A549 (cell line): Measurements from ENCODE around the gene RPL13. TPM values are rescaled to one million over a fixed set of nuclear protein-coding genes. Genes with fewer than 3 reads are reported as not detected.

Experiments used
- ATAC-seq, 2 experiments: fragments of 200-7000 bp in 1 of 2; fragments of >200 bp in 1 of 2; cut with Nextera tagmentation in 1 of 2; cut with Tn5 transposase in 1 of 2; 3 replicates each; pipeline versions ENCODE4 v1.8.0 to v1.9.1; 2018 to 2020; ENCODE audit warnings: mild to moderate bottlenecking in 1 of 2, moderate library complexity in 1 of 2
- CTCF ChIA-PET: fragments of 300-600 bp; sonication (Branson Sonifier 250); formaldehyde crosslinking; extraction: SDS; loops from one replicate; lab custom pipeline; 2021; ENCODE audit warnings: antibody characterized with exemption, inconsistent platforms; lab: Yijun Ruan, JAX
- POLR2A ChIA-PET: fragments of 350-600 bp; formaldehyde crosslinking; extraction: SDS; loops from one replicate; lab custom pipeline; 2021; ENCODE audit warnings: antibody characterized with exemption, inconsistent platforms; lab: Yijun Ruan, JAX
- DNase-seq, 2 experiments: peaks; one replicate each; pipeline versions ENCODE4 v3.0.0 to v3.0.0-alpha.2; 2011 to 2016; ENCODE audit warnings: low read depth in 1 of 2, low spot score in 1 of 2
- FAIRE-seq: peaks from 2 replicates; lab custom pipeline; 2011; peaks lifted over from hg19 to GRCh38; lab: Jason Lieb, UNC
- H3K27ac ChIP-seq, 2 experiments: fragments of >200 bp; sonication (Bioruptor Twin); formaldehyde crosslinking; 3 replicates each; pipeline ENCODE4 v1.5.1; 2016 to 2017
- H3K4me1 ChIP-seq: fragments of >200 bp; sonication (Bioruptor Twin); formaldehyde crosslinking; 3 replicates; pipeline ENCODE4 v1.6.1; 2016
- H3K4me2 ChIP-seq: fragments of >200 bp; sonication (Bioruptor Twin); formaldehyde crosslinking; 3 replicates; pipeline ENCODE4 v1.6.1; 2016
- H3K4me3 ChIP-seq: fragments of >200 bp; sonication (Bioruptor Twin); formaldehyde crosslinking; 3 replicates; pipeline ENCODE4 v1.5.1; 2016
- H3K9me3 ChIP-seq: fragments of >200 bp; sonication (Bioruptor Twin); formaldehyde crosslinking; 3 replicates; pipeline ENCODE4 v1.6.1; 2016
- BHLHE40 ChIP-seq: IDR thresholded peaks from 2 replicates; pipeline ENCODE4 v1.6.1; 2012; ENCODE audit warnings: low read depth, low read length, inconsistent platforms
- CBX8 ChIP-seq: fragments of 200-600 bp; sonication (generic); IDR thresholded peaks from 2 replicates; pipeline ENCODE4 v1.6.1; 2016
- CHD2 ChIP-seq: fragments of 150-350 bp; IDR thresholded peaks from 2 replicates; pipeline ENCODE4 v1.6.1; 2014; ENCODE audit warnings: low read length; ENCODE audit not compliant: partially characterized antibody
- EHF ChIP-seq: fragments of 250-450 bp; sonication (Bioruptor Pico); IDR thresholded peaks from 2 replicates; pipeline ENCODE4 v1.5.0; 2020; ENCODE audit warnings: mild to moderate bottlenecking
- EP300 ChIP-seq, 2 experiments: fragments of >200 bp; sonication (Bioruptor Twin); formaldehyde crosslinking; IDR thresholded peaks; 2 replicates in 1 of 2; 3 replicates in 1 of 2; pipeline ENCODE4 v1.6.1; 2016 to 2017
- ESRRA ChIP-seq: fragments of 150-350 bp; IDR thresholded peaks from 2 replicates; pipeline ENCODE4 v1.6.1; 2014; ENCODE audit warnings: mild to moderate bottlenecking, low read length, borderline replicate concordance
- FOSB ChIP-seq: fragments of 250-450 bp; sonication (Bioruptor Pico); IDR thresholded peaks from 2 replicates; pipeline ENCODE4 v1.5.0; 2020; ENCODE audit warnings: mild to moderate bottlenecking, moderate library complexity
- FOSL2 ChIP-seq, 2 experiments: fragments of 450-650 bp in 1 of 2; fragments of >200 bp in 1 of 2; sonication (Bioruptor Twin) in 1 of 2; formaldehyde crosslinking; IDR thresholded peaks; 2 replicates each; pipeline versions ENCODE4 v1.5.0 to v1.6.1; 2016 to 2020; ENCODE audit warnings: mild to moderate bottlenecking in 1 of 2, moderate library complexity in 1 of 2
- HDAC2 ChIP-seq: fragments of 200-600 bp; sonication (generic); IDR thresholded peaks from 2 replicates; pipeline ENCODE4 v1.6.1; 2016
- HES2 ChIP-seq: fragments of >200 bp; sonication (Bioruptor Twin); formaldehyde crosslinking; IDR thresholded peaks from 2 replicates; pipeline ENCODE4 v1.6.1; 2016
- HOXA7 ChIP-seq: fragments of 250-450 bp; sonication (Bioruptor Pico); IDR thresholded peaks from 2 replicates; pipeline ENCODE4 v1.5.0; 2020; ENCODE audit warnings: mild to moderate bottlenecking, moderate library complexity
- MAZ ChIP-seq: fragments of 150-350 bp; IDR thresholded peaks from 2 replicates; pipeline ENCODE4 v1.6.1; 2014; ENCODE audit warnings: antibody characterized with exemption, low read depth, low read length, borderline replicate concordance
- NFE2L2 ChIP-seq: fragments of 150-350 bp; conservative IDR thresholded peaks from 2 replicates; pipeline ENCODE4 v1.6.1; 2014; ENCODE audit warnings: low read length
- PHF8 ChIP-seq: fragments of 200-600 bp; sonication (generic); IDR thresholded peaks from 2 replicates; pipeline ENCODE4 v1.6.1; 2016; ENCODE audit warnings: low read depth, mild to moderate bottlenecking, antibody characterized with exemption, moderate library complexity, borderline replicate concordance
- POLR2A ChIP-seq: IDR thresholded peaks from 2 replicates; pipeline ENCODE4 v1.6.1; 2012; ENCODE audit warnings: mild to moderate bottlenecking, low read length
- RCOR1 ChIP-seq: fragments of 150-350 bp; IDR thresholded peaks from 2 replicates; pipeline ENCODE4 v1.6.1; 2014; ENCODE audit warnings: antibody characterized with exemption, low read length, low read depth
- RNF2 ChIP-seq: fragments of 200-600 bp; sonication (generic); IDR thresholded peaks from 2 replicates; pipeline ENCODE4 v1.6.1; 2016; ENCODE audit warnings: low read depth, mild to moderate bottlenecking, antibody characterized with exemption, moderate library complexity, borderline replicate concordance
- SREBF2 ChIP-seq: fragments of 450-650 bp; IDR thresholded peaks from 2 replicates; pipeline ENCODE4 v1.6.1; 2014; ENCODE audit warnings: mild to moderate bottlenecking, moderate library complexity
- ZC3H11A ChIP-seq: fragments of 450-650 bp; IDR thresholded peaks from 2 replicates; pipeline ENCODE4 v1.6.1; 2014; ENCODE audit warnings: antibody characterized with exemption, mild to moderate bottlenecking
- ZFP36 ChIP-seq: fragments of 450-650 bp; IDR thresholded peaks from 2 replicates; pipeline ENCODE4 v1.6.1; 2014; ENCODE audit warnings: borderline replicate concordance; ENCODE audit not compliant: partially characterized antibody
- WGBS: methylation state at CpG from one replicate; pipeline ENCODE4 v1.1.6; 2017; ENCODE audit errors: missing lambda C conversion rate; 5-methylcytosine and 5-hydroxymethylcytosine counted together
- polyA plus RNA-seq, 4 experiments: library from polyadenylated mRNA; depleted of rRNA in 3 of 4; stranded (reverse); fragments of >200 nt; fragmentation: RNase III in 1 of 4; extraction: RNeasy Plus Mini Kit Qiagen cat#74134 plus additional on column Dnase treatment in 1 of 4; gene quantifications; 2 replicates in 3 of 4; 3 replicates in 1 of 4; pipeline ENCODE4 v1.2.3, GENCODE V29; 2011 to 2017
- TF ChIP-seq, protein P1 (sequence below): fragments of 250-450 bp; sonication (Bioruptor Pico); IDR thresholded peaks from 2 replicates; pipeline ENCODE4 v1.5.0; 2021; ENCODE audit warnings: mild to moderate bottlenecking, moderate library complexity, borderline replicate concordance
- TF ChIP-seq, protein P2 (sequence below): IDR thresholded peaks from 2 replicates; pipeline ENCODE4 v1.6.1; 2012; ENCODE audit warnings: low read depth, borderline replicate concordance
- TF ChIP-seq, protein P3 (sequence below): fragments of >200 bp; sonication (Bioruptor Twin); formaldehyde crosslinking; IDR thresholded peaks from 3 replicates; pipeline ENCODE4 v1.5.1; 2016

RPL13 gene
- polyA plus RNA-seq, 2 of the 4 experiments (the other 2 are of a cell fraction) = 2,911 to 3,044 TPM

DNA sequence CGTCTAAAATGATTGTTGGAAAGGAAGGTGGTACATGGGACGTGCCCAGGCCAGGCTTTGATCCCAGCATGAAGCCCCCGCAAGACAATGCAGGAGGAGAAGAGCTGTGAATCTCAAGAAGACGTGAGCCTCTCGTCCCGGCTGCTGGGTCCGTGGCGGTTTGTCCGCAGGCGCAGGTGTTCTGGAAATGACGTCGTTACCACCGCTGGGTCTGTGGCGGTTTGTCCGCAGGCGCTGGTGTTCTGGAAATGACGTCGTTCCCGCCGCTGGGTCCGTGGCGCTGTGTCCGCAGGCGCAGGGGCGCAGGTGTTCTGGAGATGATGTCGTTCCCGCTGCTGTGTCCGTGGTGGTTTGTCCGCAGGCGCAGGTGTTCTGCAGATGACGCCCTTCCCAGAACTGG is 38.2 kb upstream of the RPL13 start:
- WGBS = 95% methylated on average over 31 of the region's 31 CpGs
- no peak for ATAC-seq
- CTCF ChIA-PET = no interaction called here
- Histone ChIP-seq H3K4me3 (no peak overlapping the region), H3K9me3 (no peaks in the 10 kb centered on the region), H3K27ac (no peak overlapping the region), H3K4me1 (no peaks in the 10 kb centered on the region), H3K4me2 (no peak overlapping the region)
- TF ChIP-seq SREBF2 = no peak
- TF ChIP-seq FOSB (CRISPR knock-in tag) = no peak
- no peak for TF ChIP-seq ESRRA
- TF ChIP-seq, protein P1, sequence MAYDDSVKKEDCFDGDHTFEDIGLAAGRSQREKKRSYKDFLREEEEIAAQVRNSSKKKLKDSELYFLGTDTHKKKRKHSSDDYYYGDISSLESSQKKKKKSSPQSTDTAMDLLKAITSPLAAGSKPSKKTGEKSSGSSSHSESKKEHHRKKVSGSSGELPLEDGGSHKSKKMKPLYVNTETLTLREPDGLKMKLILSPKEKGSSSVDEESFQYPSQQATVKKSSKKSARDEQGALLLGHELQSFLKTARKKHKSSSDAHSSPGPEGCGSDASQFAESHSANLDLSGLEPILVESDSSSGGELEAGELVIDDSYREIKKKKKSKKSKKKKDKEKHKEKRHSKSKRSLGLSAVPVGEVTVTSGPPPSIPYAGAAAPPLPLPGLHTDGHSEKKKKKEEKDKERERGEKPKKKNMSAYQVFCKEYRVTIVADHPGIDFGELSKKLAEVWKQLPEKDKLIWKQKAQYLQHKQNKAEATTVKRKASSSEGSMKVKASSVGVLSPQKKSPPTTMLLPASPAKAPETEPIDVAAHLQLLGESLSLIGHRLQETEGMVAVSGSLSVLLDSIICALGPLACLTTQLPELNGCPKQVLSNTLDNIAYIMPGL = no peak
- no peak for FAIRE-seq
- POLR2A ChIA-PET = no interaction called here
- no peak for DNase-seq

GRCh38 chr16:89523680-89524344 is 36.7 kb upstream of the RPL13 start:
- Histone ChIP-seq H3K27ac (no peak overlapping the region), H3K4me1 (no peaks in the 10 kb centered on the region), H3K4me3 (no peak overlapping the region), H3K4me2 (no peak overlapping the region), H3K9me3 (no peaks in the 10 kb centered on the region)
- POLR2A ChIA-PET = no interaction called here
- FAIRE-seq = no peak
- no peak for ATAC-seq
- TF ChIP-seq, protein P2, sequence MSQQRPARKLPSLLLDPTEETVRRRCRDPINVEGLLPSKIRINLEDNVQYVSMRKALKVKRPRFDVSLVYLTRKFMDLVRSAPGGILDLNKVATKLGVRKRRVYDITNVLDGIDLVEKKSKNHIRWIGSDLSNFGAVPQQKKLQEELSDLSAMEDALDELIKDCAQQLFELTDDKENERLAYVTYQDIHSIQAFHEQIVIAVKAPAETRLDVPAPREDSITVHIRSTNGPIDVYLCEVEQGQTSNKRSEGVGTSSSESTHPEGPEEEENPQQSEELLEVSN = no peak
- DNase-seq = no peak
- WGBS = 93% methylated on average over 32 of the region's 32 CpGs
- CTCF ChIA-PET = no interaction called here

DNA sequence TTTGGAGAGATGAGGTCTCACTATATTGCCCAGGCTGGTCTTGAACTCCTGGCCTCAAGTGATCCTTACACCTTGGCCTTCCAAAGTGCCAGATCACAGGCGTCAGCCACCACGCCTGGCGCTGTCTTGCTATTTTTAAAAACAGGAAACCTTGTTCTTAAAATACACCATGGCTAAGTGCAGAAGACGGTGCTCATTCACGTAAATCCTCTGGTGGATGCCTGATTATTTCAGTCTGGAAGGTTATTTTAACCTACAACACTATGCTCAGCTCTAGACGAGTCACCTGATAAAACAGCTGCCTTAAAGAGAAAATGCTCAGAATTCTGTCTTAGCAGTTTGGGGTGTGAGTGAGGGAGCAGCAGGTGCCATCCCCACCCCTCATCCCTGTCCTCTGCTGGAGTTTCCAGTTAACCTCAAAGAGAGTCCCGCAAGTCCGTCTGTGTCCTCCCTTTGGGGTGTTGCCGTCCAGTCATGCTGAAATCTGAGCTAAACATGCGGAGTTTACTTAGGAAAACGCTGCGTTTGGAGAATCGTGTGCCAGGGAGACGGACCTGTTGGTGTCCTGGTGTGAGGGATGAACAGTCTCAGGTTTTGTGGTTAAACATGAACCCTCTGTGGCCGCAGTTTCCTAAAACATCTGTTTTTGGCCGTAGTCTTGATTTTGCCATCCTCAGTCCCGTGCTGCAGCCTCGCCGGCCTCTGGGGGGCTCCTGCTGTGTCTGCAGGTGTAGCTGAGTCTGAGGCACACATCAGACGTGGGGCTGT is 35.2 kb upstream of the RPL13 start:
- ATAC-seq (no peak), FAIRE-seq (no peak), DNase-seq (no peak)
- Histone ChIP-seq H3K9me3 (no peaks in the 10 kb centered on the region), H3K27ac (no peak overlapping the region), H3K4me2 (no peak overlapping the region), H3K4me1 (no peaks in the 10 kb centered on the region), H3K4me3 (no peak overlapping the region)
- CTCF ChIA-PET = interaction anchor here (0.6 to 1.4 kb wide), 3 partner anchors 8 to 31 kb away, joined by 3 to 5 read pairs (median 4); no protein-coding TSS in a partner anchor
- POLR2A ChIA-PET = no interaction called here
- WGBS = 89% methylated on average over 20 of the region's 20 CpGs
- no peak for TF ChIP-seq FOSL2 (IDR thresholded peaks at IDR 0.05)
- no peak for TF ChIP-seq FOSL2 (CRISPR knock-in tag; IDR thresholded peaks at IDR 0.05)
- TF ChIP-seq, protein P3, sequence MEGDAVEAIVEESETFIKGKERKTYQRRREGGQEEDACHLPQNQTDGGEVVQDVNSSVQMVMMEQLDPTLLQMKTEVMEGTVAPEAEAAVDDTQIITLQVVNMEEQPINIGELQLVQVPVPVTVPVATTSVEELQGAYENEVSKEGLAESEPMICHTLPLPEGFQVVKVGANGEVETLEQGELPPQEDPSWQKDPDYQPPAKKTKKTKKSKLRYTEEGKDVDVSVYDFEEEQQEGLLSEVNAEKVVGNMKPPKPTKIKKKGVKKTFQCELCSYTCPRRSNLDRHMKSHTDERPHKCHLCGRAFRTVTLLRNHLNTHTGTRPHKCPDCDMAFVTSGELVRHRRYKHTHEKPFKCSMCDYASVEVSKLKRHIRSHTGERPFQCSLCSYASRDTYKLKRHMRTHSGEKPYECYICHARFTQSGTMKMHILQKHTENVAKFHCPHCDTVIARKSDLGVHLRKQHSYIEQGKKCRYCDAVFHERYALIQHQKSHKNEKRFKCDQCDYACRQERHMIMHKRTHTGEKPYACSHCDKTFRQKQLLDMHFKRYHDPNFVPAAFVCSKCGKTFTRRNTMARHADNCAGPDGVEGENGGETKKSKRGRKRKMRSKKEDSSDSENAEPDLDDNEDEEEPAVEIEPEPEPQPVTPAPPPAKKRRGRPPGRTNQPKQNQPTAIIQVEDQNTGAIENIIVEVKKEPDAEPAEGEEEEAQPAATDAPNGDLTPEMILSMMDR = no peak
- no peak for TF ChIP-seq RNF2
- TF ChIP-seq HDAC2 = no peak
- TF ChIP-seq BHLHE40 = no peak
- no peak for TF ChIP-seq PHF8
- TF ChIP-seq RCOR1 = no peak
- TF ChIP-seq ZFP36 = no peak
- no peak for TF ChIP-seq POLR2A
- TF ChIP-seq EP300 (IDR thresholded peaks at IDR 0.05) = no peak
- TF ChIP-seq NFE2L2 = no peak
- TF ChIP-seq MAZ = no peak
- no peak for TF ChIP-seq HES2
- no peak for TF ChIP-seq CBX8
- no peak for TF ChIP-seq ZC3H11A
- no peak for TF ChIP-seq FOSB (CRISPR knock-in tag)
- TF ChIP-seq HOXA7 (CRISPR knock-in tag) = no peak
- TF ChIP-seq CHD2 = no peak
- no peak for TF ChIP-seq EHF (CRISPR knock-in tag)
